GM23248 (cell line): Measurements from ENCODE around the gene HLCS.

Experiments
- EZH2 ChIP-seq: fragments of 200-600 bp; sonication (generic); IDR thresholded peaks from 2 replicates; pipeline ENCODE4 v1.6.1; 2018; ENCODE audit warnings: antibody characterized with exemption, mild to moderate bottlenecking; ENCODE audit not compliant: insufficient read depth, poor library complexity, severe bottlenecking
- EZH2phosphoT487 ChIP-seq: fragments of 200-600 bp; sonication (generic); IDR thresholded peaks from 2 replicates; pipeline ENCODE4 v1.6.1; 2018; ENCODE audit warnings: antibody characterized with exemption, moderate library complexity, mild to moderate bottlenecking, low read depth; ENCODE audit not compliant: insufficient read depth

- TF ChIP-seq EZH2 (no peak), EZH2phosphoT487 (no peak)
Measured at GRCh38 chr21:36763305-36763704, 203.2 kb downstream of the HLCS start.
